Nephron progenitor cell (in vitro differentiated cells): Measurements from ENCODE around the gene NBR1.
"Not testable (repeated sequence)": the region's sequence is repeated elsewhere in the genome, so short reads cannot be mapped to it uniquely, and the experiment has no call there.

Experiments
- DNase-seq: peaks from one replicate; pipeline ENCODE4 v3.0.0; 2021
- H3K27ac Mint-ChIP-seq: 2 replicates; pipeline ENCODE4 v1.8.0; 2021; ENCODE audit warnings: mild to moderate bottlenecking, moderate library complexity, mixed read lengths
- H3K27me3 Mint-ChIP-seq: 2 replicates; pipeline ENCODE4 v1.8.0; 2021; ENCODE audit warnings: mild to moderate bottlenecking, low read depth, mixed read lengths; ENCODE audit not compliant: poor library complexity
- H3K36me3 Mint-ChIP-seq: 2 replicates; pipeline ENCODE4 v1.8.0; 2021; ENCODE audit warnings: low read depth, mixed read lengths
- H3K4me1 Mint-ChIP-seq: 2 replicates; pipeline ENCODE4 v1.8.0; 2021; ENCODE audit warnings: mixed read lengths
- H3K4me3 Mint-ChIP-seq: 2 replicates; pipeline ENCODE4 v1.8.0; 2021; ENCODE audit warnings: mild to moderate bottlenecking, moderate library complexity, mixed read lengths
- H3K9me3 Mint-ChIP-seq: 2 replicates; pipeline ENCODE4 v1.8.0; 2021; ENCODE audit warnings: mild to moderate bottlenecking, moderate library complexity, mixed read lengths
- TF ChIP-seq, protein P1 (sequence below): fragments of 200-600 bp; sonication (generic); IDR thresholded peaks from 2 replicates; pipeline ENCODE4 v1.5.0; 2021; ENCODE audit warnings: antibody characterized with exemption

Gene NBR1

DNA sequence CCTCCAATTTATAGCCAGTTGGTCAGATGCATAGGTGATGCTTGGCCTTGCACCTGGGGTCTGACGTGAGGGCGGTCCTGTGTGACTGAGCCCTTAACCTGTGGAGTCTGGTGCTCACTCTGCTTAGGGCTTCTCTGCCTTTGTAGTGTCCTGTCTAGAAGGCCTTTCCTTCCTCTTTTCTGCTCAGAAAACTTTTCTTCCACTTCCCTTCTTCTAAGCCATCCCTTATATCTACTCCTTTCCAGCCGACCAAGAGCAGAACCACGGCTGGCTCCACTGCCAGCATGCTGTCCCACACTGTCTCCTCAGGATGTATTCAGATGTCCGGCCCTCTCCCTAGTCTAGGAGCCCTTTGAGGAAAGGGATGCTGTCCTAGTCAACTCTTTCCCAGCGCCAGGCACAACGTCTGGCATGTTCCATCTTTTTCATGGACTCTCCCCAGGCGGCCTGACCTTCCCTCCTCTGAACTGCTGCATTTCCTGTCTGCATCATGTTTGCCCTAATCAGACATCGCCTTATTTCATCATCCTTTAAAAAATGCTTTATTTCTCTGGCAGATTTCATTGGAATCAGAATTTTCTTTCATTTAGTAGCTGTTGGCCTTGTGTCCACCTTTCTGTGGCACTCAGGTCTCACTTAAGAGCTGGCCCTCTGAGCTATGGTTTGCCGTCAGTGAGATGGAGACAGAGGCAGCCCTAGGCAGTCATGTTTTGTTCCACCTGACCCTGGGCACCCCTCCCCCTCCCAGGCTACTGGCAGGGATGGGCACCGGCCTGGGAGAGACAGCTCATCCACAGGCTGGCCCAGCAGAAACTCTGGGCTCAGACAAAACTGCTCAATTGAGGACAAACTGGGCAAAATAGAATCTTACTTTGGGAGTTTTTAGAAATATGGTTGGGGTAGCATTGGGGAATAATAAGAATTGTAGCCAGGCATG is 30.4 kb upstream of the NBR1 start:
- no peak for DNase-seq
- TF ChIP-seq, protein P1, sequence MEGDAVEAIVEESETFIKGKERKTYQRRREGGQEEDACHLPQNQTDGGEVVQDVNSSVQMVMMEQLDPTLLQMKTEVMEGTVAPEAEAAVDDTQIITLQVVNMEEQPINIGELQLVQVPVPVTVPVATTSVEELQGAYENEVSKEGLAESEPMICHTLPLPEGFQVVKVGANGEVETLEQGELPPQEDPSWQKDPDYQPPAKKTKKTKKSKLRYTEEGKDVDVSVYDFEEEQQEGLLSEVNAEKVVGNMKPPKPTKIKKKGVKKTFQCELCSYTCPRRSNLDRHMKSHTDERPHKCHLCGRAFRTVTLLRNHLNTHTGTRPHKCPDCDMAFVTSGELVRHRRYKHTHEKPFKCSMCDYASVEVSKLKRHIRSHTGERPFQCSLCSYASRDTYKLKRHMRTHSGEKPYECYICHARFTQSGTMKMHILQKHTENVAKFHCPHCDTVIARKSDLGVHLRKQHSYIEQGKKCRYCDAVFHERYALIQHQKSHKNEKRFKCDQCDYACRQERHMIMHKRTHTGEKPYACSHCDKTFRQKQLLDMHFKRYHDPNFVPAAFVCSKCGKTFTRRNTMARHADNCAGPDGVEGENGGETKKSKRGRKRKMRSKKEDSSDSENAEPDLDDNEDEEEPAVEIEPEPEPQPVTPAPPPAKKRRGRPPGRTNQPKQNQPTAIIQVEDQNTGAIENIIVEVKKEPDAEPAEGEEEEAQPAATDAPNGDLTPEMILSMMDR = no peak
- Mint-ChIP-seq H3K27ac (peak overlapping the region; percentile 41), H3K4me1 (peaks cover 9% of the 10 kb centered on the region), H3K36me3 (peaks cover 13% of the 10 kb centered on the region), H3K27me3 (no peaks in the 10 kb centered on the region), H3K4me3 (no peak overlapping the region), H3K9me3 (no peaks in the 10 kb centered on the region)

DNA sequence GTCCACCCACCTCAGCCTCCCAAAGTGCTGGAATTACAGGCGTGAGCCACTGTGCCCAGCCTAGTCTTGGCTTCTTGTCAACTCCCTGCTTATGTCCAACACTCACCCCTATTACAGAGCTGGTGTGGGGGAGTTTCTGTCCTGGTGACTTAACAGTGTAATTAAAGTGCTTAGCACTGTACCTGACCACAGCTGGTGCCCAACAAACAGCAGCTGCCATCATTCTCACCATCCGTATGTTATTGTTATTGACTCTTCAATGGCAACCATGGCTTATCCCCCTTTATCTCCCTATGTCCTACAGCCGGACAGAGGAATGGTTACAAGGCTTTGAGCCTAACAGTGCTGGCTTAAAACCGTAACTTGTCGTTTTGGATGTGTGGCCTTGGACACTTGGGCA is 28.9 kb upstream of the NBR1 start:
- no peaks in the 10 kb centered on the region for H3K9me3 Mint-ChIP-seq
- H3K36me3 Mint-ChIP-seq = peaks cover 18% of the 10 kb centered on the region
- peak overlapping the region; percentile 57 for H3K27ac Mint-ChIP-seq
- DNase-seq = no peak
- TF ChIP-seq, protein P1 = no peak
- H3K4me3 Mint-ChIP-seq = no peak overlapping the region
- H3K4me1 Mint-ChIP-seq = peaks cover 9% of the 10 kb centered on the region
- peaks cover 3% of the 10 kb centered on the region for H3K27me3 Mint-ChIP-seq

DNA sequence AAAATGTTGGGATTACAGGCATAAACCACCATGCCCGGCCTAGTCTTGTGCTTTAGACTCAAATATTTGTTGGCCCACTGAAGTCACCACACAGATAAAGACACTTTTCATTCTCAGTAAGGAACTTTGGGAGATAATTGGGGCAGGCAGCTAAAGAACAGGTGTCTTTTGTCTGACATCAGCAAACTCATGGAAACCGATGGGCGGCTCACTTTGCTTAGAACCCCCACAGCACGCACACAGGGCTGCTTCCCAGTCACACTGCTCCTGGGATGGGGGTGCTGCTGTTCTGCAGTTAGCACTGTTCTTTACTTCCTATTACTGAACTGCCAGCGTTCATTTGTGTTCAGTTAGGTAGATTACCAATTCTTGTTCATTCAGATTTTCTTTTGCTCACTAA is 27.8 kb upstream of the NBR1 start:
- Mint-ChIP-seq H3K27me3 (peaks cover 3% of the 10 kb centered on the region), H3K4me3 (no peak overlapping the region), H3K9me3 (no peaks in the 10 kb centered on the region), H3K36me3 (peaks cover 21% of the 10 kb centered on the region), H3K27ac (no peak overlapping the region), H3K4me1 (peaks cover 7% of the 10 kb centered on the region)
- DNase-seq = no peak
- TF ChIP-seq, protein P1 = no peak

DNA sequence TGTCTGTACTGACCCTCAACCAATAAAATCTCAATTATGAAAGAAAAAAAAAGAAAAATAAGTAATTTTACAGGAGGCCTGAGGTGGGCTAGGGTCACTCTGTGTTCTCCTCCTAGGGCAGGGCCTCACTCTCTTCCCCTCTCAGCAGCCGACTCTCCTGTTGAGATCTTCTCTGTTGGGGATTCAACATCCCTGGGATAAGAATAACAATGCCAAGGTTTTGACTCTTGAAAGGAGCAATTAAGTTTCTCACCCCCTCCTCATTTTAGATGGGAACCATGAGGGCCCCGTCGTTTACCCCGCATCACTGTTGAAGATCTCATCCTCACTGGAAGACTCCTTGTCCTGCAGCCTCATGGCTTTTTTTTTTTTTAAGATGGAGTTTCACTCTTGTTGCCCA is 24.4 kb upstream of the NBR1 start:
- Mint-ChIP-seq H3K36me3 (peaks cover 24% of the 10 kb centered on the region), H3K9me3 (no peaks in the 10 kb centered on the region)

DNA sequence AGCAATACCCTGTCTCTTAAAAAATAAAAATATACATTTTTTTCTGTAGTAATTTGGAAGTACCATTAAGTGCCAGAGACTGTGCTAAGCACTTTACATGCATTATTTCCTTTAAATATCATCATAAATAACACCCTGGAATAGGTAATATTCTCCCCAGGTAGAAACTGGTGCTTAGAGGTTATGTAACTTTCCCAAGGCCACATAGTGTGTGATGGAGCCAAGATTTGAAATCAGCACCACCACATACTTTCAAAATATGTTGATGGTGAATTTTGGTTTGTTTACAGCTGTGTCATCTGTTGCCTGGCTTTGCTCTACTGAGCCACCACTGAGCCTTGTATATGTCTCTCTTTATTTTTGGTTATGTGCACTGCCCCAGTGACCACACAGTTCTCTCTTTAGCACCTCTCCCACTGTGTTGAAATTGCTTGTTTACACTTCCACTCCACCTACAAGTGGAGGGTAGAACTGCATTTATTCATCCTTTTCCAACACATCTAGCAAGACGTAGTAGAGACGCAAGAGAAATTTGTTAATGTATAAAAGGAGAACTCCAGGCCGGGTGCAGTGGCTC is 19.0 kb upstream of the NBR1 start:
- Mint-ChIP-seq H3K4me1 (no peaks in the 10 kb centered on the region), H3K27ac (no peak overlapping the region), H3K9me3 (peaks cover 13% of the 10 kb centered on the region), H3K27me3 (peaks cover 5% of the 10 kb centered on the region), H3K4me3 (no peak overlapping the region), H3K36me3 (peaks cover 37% of the 10 kb centered on the region)
- TF ChIP-seq, protein P1 = no peak
- no peak for DNase-seq

More for the DNA sequence above, 24.4 kb upstream of the NBR1 start:
- Mint-ChIP-seq H3K27ac (no peak overlapping the region), H3K27me3 (peaks cover 8% of the 10 kb centered on the region), H3K4me1 (no peaks in the 10 kb centered on the region), H3K4me3 (no peak overlapping the region)
- no peak for DNase-seq
- TF ChIP-seq, protein P1 = no peak

DNA sequence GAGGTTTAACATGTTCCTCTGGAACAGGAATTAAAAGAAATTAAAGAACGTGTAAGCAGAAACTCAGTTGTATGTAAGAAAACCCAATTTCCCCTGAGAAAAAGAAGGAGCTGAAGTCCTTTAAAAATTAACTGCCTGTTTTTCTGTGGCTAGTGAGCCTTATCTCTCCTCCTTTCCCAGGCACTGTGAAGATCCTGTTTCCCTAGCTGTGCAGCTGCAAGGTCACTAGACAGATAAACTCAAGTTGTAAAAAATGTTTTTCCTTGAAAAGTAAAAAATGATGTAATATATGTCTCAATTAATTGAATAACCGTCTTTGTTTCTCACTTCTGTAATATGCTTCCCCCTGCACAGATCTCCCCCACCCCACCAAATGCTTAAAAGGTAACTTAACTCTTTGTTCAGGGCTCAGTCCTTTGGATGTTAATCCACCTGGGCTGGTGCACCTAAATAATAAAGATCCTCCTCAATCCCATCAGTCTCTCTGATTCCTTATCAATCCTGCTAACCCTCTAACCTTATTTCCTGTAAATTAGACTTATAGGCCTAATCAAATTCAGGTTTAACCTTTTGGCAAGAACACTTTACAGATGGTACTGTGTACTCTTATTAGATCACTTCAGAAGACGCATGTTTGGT is 17.7 kb upstream of the NBR1 start:
- H3K27ac Mint-ChIP-seq, H3K4me3 Mint-ChIP-seq, H3K4me1 Mint-ChIP-seq, DNase-seq, H3K27me3 Mint-ChIP-seq: not testable (repeated sequence)
- Mint-ChIP-seq H3K36me3 (peaks cover 37% of the 10 kb centered on the region), H3K9me3 (peaks cover 13% of the 10 kb centered on the region)
